Gastroesophageal sphincter (tissue), 4 donors: ENCODE data around the gene ITGA11. TPM values are rescaled to one million over a fixed set of nuclear protein-coding genes. Genes with fewer than 3 reads are reported as not detected.
A peak's percentile ranks its signal among the peaks of the same experiment; 100 is the strongest.

ENCODE experiments used
- ATAC-seq: fragments of 150-250 bp; one replicate; pipeline ENCODE4 v1.9.1; 2016; ENCODE audit warnings: mild to moderate bottlenecking, moderate library complexity
- H3K27ac ChIP-seq, 4 donors: fragments of 200-600 bp; sonication (generic) in 3 of 4; 1 replicate in 3 of 4; 2 replicates in 1 of 4; pipeline ENCODE4 v1.5.1; 2016 to 2019
- H3K27me3 ChIP-seq: fragments of 200-600 bp; sonication (generic); one replicate; pipeline ENCODE4 v1.5.1; 2019
- H3K36me3 ChIP-seq, 2 donors: fragments of 200-600 bp; sonication (generic); one replicate each; pipeline ENCODE4 v1.5.1; 2019; ENCODE audit warnings: control low read depth in 1 of 2
- H3K4me1 ChIP-seq, 3 donors: fragments of 200-600 bp; sonication (generic); 1 replicate in 2 of 3; 2 replicates in 1 of 3; pipeline ENCODE4 v1.5.1; 2016 to 2019; ENCODE audit warnings: control low read depth in 2 of 3
- H3K4me3 ChIP-seq, 2 donors: fragments of 200-600 bp; sonication (generic); one replicate each; pipeline ENCODE4 v1.5.1; 2019; ENCODE audit warnings: mild to moderate bottlenecking in 1 of 2, moderate library complexity in 1 of 2
- H3K9me3 ChIP-seq, 3 donors: fragments of 200-600 bp; sonication (generic); one replicate each; pipeline ENCODE4 v1.5.1; 2017 to 2019; ENCODE audit warnings: control low read depth in 2 of 3
- EP300 ChIP-seq: sonication (generic); formaldehyde crosslinking; IDR thresholded peaks from one replicate; pipeline ENCODE4 v1.6.1; 2017; ENCODE audit warnings: antibody characterized with exemption, mild to moderate bottlenecking
- POLR2A ChIP-seq, 2 donors: fragments of 450-650 bp; IDR thresholded peaks; one replicate each; pipeline ENCODE4 v1.6.1; 2017; ENCODE audit warnings: antibody characterized with exemption in 2 of 2, mild to moderate bottlenecking in 2 of 2, moderate library complexity in 1 of 2
- POLR2AphosphoS5 ChIP-seq: sonication (generic); formaldehyde crosslinking; IDR thresholded peaks from one replicate; pipeline ENCODE4 v1.6.1; 2017; ENCODE audit warnings: antibody characterized with exemption
- WGBS, 2 donors: methylation state at CpG; one replicate each; pipeline ENCODE4 v1.1.5; 2018; ENCODE audit warnings: low coverage in 1 of 2; 5-methylcytosine and 5-hydroxymethylcytosine counted together
- total RNA-seq, 4 donors: library from RNA; depleted of rRNA; stranded (reverse); fragments of >200 nt; gene quantifications; one replicate each; pipeline ENCODE4 v1.1.0, GENCODE V29; 2016
- TF ChIP-seq, protein P1 (sequence below), 4 experiments: fragments of 200-600 bp in 2 of 4; fragments of 450-650 bp in 2 of 4; sonication (generic) in 1 of 4; IDR thresholded peaks; one replicate each; pipeline ENCODE4 v1.5.1; 2017 to 2019; ENCODE audit warnings: antibody characterized with exemption in 4 of 4, mild to moderate bottlenecking in 2 of 4, moderate library complexity in 2 of 4

The ITGA11 gene
- total RNA-seq, 4 donors from 2014 or later = 3.8 to 9.5 (median 6.7) TPM

DNA sequence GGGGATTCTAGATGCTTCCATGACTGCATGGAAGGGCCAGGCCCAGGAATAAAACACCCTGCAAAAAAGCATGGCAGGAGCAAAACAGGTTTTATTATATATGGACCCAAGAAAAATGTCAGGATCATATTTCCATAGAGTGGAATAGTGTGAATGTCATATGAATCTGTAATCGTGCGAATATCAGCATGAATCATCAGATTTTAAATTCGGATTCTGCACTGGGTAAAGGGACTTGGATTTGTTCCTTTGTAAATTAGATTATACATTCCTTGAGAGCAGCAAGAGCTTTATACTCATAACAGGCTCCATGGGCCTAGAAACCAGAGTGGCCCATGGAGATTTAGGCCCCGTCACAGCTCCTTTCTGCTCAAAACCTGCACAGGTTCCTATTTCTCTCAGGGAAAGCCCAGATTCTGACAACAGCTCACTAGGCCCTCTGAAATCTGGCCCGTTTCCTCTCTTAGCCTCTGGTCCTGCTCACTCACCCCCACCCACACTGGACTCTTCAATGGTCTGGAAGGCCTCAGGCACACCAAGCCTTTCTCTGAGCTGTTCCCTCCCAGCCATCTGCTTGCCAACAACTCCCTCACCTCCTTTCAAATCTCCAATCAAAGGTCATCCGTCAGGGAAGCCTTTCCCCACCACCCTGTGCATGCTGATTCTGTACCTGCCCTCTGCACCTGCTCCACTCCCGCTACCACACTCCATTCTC is 78.4 kb downstream of the ITGA11 start:
- H3K36me3 ChIP-seq = no peaks in the 10 kb centered on the region
- no peaks in the 10 kb centered on the region for H3K27me3 ChIP-seq
- H3K4me1 ChIP-seq = peaks cover 0 to 19% (median 0%) of the 10 kb centered on the region in 3 donors
- H3K9me3 ChIP-seq = peaks cover 0 to 13% (median 0%) of the 10 kb centered on the region in 3 donors
- no peak for TF ChIP-seq POLR2AphosphoS5
- H3K27ac ChIP-seq = peak overlapping the region in 2 of 4 donors; percentile 77 to 80
- WGBS, 2 donors = 76 to 92% methylated on average over 5 to 7 of the region's 7 CpGs
- no peak for ATAC-seq
- no peak overlapping the region for H3K4me3 ChIP-seq

DNA sequence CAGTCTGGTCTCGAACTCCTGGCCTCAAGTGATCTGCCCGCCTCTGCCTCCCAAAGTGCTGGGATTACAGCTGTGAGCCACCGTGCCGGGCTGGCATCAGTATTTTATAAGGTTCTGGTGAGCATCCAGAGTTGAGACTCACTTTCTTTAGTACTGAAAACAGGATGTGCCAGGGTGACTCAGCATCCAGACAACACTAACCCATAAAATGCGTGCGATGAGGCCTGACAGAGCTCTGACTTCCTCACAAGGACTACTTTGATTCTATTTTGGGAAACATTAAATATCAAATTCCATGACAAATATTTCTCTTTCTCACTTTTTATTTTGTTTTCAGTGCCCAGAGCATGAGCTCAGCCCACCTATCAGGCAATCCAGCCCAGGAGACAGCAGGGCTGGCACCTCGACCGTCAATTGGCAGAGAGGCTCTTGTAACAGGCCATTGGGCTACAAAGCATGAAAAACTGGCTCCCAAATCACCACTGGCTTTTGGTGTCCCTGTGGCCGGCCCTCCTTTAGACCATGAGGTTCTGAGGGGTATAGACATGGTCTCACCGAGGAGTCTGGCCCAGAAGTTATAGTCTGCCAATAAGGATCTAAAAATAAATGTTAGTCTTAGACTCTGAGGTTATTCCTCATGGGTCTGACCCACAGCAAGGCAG is 79.4 kb downstream of the ITGA11 start:
- no peak overlapping the region for H3K4me3 ChIP-seq
- peak overlapping the region; percentile 32 to 80 (median 69) for H3K27ac ChIP-seq
- TF ChIP-seq, protein P1, sequence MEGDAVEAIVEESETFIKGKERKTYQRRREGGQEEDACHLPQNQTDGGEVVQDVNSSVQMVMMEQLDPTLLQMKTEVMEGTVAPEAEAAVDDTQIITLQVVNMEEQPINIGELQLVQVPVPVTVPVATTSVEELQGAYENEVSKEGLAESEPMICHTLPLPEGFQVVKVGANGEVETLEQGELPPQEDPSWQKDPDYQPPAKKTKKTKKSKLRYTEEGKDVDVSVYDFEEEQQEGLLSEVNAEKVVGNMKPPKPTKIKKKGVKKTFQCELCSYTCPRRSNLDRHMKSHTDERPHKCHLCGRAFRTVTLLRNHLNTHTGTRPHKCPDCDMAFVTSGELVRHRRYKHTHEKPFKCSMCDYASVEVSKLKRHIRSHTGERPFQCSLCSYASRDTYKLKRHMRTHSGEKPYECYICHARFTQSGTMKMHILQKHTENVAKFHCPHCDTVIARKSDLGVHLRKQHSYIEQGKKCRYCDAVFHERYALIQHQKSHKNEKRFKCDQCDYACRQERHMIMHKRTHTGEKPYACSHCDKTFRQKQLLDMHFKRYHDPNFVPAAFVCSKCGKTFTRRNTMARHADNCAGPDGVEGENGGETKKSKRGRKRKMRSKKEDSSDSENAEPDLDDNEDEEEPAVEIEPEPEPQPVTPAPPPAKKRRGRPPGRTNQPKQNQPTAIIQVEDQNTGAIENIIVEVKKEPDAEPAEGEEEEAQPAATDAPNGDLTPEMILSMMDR (IDR thresholded peaks at IDR 0.05) = no peak
- TF ChIP-seq POLR2A (IDR thresholded peaks at IDR 0.05) (no peak), POLR2AphosphoS5 (peak; percentile 72)
- no peaks in the 10 kb centered on the region for H3K36me3 ChIP-seq
- 53 to 54% methylated on average over 4 to 6 of the region's 10 CpGs for WGBS, 2 donors
- H3K9me3 ChIP-seq = peaks cover 0 to 13% (median 0%) of the 10 kb centered on the region in 3 donors
- H3K27me3 ChIP-seq = no peaks in the 10 kb centered on the region
- peak; percentile 76 for ATAC-seq
- peaks cover 0 to 24% (median 0%) of the 10 kb centered on the region in 3 donors for H3K4me1 ChIP-seq

DNA sequence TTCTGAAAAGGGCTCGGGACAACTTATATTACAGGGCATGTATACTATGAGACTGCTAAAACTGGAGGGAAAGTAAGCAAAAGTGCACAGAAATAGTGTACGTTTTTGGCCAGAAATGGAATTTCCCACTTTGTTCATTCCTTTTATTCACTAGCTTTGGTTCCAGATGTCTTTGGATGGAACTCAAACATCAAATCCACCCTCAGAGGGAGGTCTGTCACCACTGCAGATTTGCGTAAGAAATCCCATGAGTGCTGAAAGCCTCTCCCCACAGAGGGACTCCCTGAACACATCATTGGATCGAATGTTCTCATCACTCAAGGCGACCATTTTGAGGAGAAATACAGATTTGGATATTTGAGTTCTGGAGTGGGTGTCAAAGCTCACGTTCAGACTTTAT is 82.8 kb downstream of the ITGA11 start:
- no peaks in the 10 kb centered on the region for H3K36me3 ChIP-seq
- WGBS, 2 donors = 77 to 82% methylated on average over 5 to 6 of the region's 6 CpGs
- H3K27me3 ChIP-seq = no peaks in the 10 kb centered on the region
- no peak overlapping the region for H3K27ac ChIP-seq
- H3K9me3 ChIP-seq = no peaks in the 10 kb centered on the region
- TF ChIP-seq, protein P1 (IDR thresholded peaks at IDR 0.05) = no peak
- H3K4me3 ChIP-seq = no peak overlapping the region
- peaks cover 0 to 24% (median 0%) of the 10 kb centered on the region in 3 donors for H3K4me1 ChIP-seq
- no peak for ATAC-seq

DNA sequence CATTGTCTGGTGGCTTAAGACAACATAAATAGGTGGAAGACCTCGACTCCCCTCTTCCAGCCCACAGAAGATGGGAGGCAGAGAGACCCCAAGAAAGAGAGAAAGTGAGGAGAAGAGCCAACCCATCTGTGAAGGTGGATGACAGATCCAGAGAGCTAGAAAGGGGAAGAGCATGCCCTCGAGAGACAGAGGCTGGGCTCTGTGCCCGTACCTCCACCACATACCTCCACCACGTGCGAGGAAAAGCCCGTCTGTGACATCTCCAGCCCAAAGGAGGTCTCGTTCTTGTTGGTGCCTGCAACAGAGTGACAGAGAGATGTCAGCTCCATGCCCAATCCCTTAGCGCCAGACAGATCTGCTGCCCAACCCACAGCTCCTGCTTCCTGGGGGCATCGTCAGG is 83.4 kb downstream of the ITGA11 start:
- TF ChIP-seq POLR2AphosphoS5 (no peak), POLR2A (IDR thresholded peaks at IDR 0.05) (no peak), EP300 (no peak)
- TF ChIP-seq, protein P1 (IDR thresholded peaks at IDR 0.05) = no peak
- no peak for ATAC-seq
- WGBS, 2 donors = 65 to 87% methylated on average over 3 to 5 of the region's 9 CpGs
- H3K27me3 ChIP-seq = no peaks in the 10 kb centered on the region
- no peak overlapping the region for H3K4me3 ChIP-seq
- H3K4me1 ChIP-seq = peaks cover 0 to 24% (median 0%) of the 10 kb centered on the region in 3 donors
- no peaks in the 10 kb centered on the region for H3K9me3 ChIP-seq
- no peak overlapping the region for H3K27ac ChIP-seq
- no peaks in the 10 kb centered on the region for H3K36me3 ChIP-seq

DNA sequence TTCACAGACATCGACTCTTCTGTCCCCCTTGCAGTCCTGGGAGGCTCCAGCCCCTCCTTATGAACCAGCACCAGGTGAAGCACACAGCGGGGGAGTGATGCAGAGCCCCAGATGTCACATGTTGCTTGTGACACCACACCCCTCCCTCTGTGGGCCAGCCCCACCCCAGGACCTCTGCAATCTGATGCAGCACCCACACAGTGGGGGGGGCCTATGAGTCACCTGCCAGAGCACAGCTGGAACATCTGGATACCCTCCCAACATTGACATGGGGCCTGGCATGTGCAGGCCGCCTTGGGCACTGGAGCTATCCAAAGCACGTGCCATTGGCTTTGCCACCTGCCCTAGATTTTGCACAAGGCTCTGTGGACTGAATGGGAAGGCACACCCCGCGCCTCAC is 83.9 kb downstream of the ITGA11 start:
- no peak overlapping the region for H3K27ac ChIP-seq
- H3K4me3 ChIP-seq = no peak overlapping the region
- no peaks in the 10 kb centered on the region for H3K36me3 ChIP-seq
- H3K9me3 ChIP-seq = no peaks in the 10 kb centered on the region
- 60 to 100% methylated on average over 1 to 2 of the region's 6 CpGs for WGBS, 2 donors
- peaks cover 0 to 22% (median 0%) of the 10 kb centered on the region in 3 donors for H3K4me1 ChIP-seq
- TF ChIP-seq POLR2A (IDR thresholded peaks at IDR 0.05) (no peak), POLR2AphosphoS5 (no peak)
- no peak for ATAC-seq
- H3K27me3 ChIP-seq = no peaks in the 10 kb centered on the region

DNA sequence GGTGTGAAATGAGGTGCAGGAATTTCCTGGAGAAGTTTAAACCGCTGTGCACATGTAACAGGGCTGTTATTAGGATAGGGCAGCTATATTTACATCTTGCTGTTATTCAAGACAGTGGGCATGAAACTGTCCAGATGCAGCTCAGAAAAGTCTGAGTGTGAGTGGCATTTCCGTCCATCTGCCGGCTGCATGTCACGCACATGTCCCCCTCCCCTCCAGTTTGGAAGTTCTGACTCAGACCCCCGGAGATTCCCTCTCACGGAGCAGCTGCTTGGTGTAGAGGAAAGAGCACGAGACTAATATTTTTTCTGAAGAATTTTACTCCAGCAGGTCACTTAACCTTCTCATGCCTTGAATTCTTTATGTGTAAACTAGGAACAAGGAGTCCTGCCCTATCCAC is 84.6 kb downstream of the ITGA11 start:
- Histone ChIP-seq H3K4me1 (peaks cover 0 to 22% (median 3%) of the 10 kb centered on the region in 3 donors), H3K27ac (no peak overlapping the region), H3K36me3 (no peaks in the 10 kb centered on the region), H3K27me3 (no peaks in the 10 kb centered on the region), H3K9me3 (no peaks in the 10 kb centered on the region), H3K4me3 (no peak overlapping the region)
- no peak for ATAC-seq
- TF ChIP-seq, protein P1 (IDR thresholded peaks at IDR 0.05) = no peak
- no peak for TF ChIP-seq POLR2AphosphoS5
- TF ChIP-seq POLR2A (IDR thresholded peaks at IDR 0.05) = no peak
- TF ChIP-seq EP300 = no peak
- 31 to 42% methylated on average over 4 to 6 of the region's 7 CpGs for whole genome bisulfite sequencing, 2 donors
